ENCODE results near the gene FAM98B. TPM values are rescaled to one million over a fixed set of nuclear protein-coding genes. Genes with fewer than 3 reads are reported as not detected.

Gene FAM98B
- total and polyA plus RNA-seq, 2 of the 13 experiments (the other 11 are each of a cell fraction or from before 2014, with no cell fraction given) = 3.7 to 4.7 TPM

GRCh38 chr15:38453971-38454695 is at the start of gene FAM98B (continued):
- TF ChIP-seq ZNF136 (CRISPR knock-in tag; IDR thresholded peaks at IDR 0.05; ENCODE audit: low read depth) (peak; percentile 74; the same call in 1 of the 2 replicates), AKNA (CRISPR knock-in tag; IDR thresholded peaks at IDR 0.05; ENCODE audit: borderline replicate concordance) (no peak), NCOA2 (CRISPR knock-in tag; IDR thresholded peaks at IDR 0.05) (peak; percentile 40; the same call in 1 of the 2 replicates), ZNF3 (CRISPR knock-in tag; IDR thresholded peaks at IDR 0.05) (peak; percentile 60; the same call in 1 of the 2 replicates), MIXL1 (CRISPR knock-in tag; IDR thresholded peaks at IDR 0.05) (peak; percentile 76), PHF20 (CRISPR knock-in tag; IDR thresholded peaks at IDR 0.05) (peak; percentile 88), ZNF768 (CRISPR knock-in tag; IDR thresholded peaks at IDR 0.05) (peak; percentile 79; the same call in 1 of the 2 replicates), SNRNP70 (IDR thresholded peaks at IDR 0.05; ENCODE audit: low read depth, low read length) (no peak), ZBTB1 (CRISPR knock-in tag; IDR thresholded peaks at IDR 0.05; ENCODE audit: borderline replicate concordance) (no peak), ZNF232 (CRISPR knock-in tag; IDR thresholded peaks at IDR 0.05; ENCODE audit: borderline replicate concordance) (peak; percentile 88; the same call in 1 of the 2 replicates), ZNF674 (CRISPR knock-in tag; IDR thresholded peaks at IDR 0.05; ENCODE audit: low read depth) (0 out of 2 replicates have a peak, but pooled peaks have one; percentile 69), SP1 (IDR thresholded peaks at IDR 0.05) (no peak), SP1 (CRISPR knock-in tag; IDR thresholded peaks at IDR 0.05) (peak; percentile 73), NPAS2 (CRISPR knock-in tag; IDR thresholded peaks at IDR 0.05; ENCODE audit: borderline replicate concordance) (no peak), RXRB (CRISPR knock-in tag; IDR thresholded peaks at IDR 0.05; ENCODE audit: borderline replicate concordance) (peak; percentile 80), ZNF280B (CRISPR knock-in tag; IDR thresholded peaks at IDR 0.05; ENCODE audit: borderline replicate concordance) (peak; percentile 55), KDM1A (CRISPR knock-in tag; IDR thresholded peaks at IDR 0.05) (0 out of 2 replicates have a peak, but pooled peaks have one; percentile 54), NFE2L2 (IDR thresholded peaks at IDR 0.05; ENCODE audit: low read length) (no peak), ZZZ3 (CRISPR knock-in tag; IDR thresholded peaks at IDR 0.05; ENCODE audit: borderline replicate concordance) (peak; percentile 87; the same call in 1 of the 2 replicates), ZNF773 (CRISPR knock-in tag; IDR thresholded peaks at IDR 0.05; ENCODE audit: borderline replicate concordance) (0 out of 2 replicates have a peak, but pooled peaks have one; percentile 33), FOXC1 (CRISPR knock-in tag; IDR thresholded peaks at IDR 0.05; ENCODE audit: borderline replicate concordance) (peak; percentile 95; the same call in 1 of the 2 replicates), ZBTB25 (CRISPR knock-in tag; IDR thresholded peaks at IDR 0.05) (peak; percentile 82; the same call in 1 of the 2 replicates), ADNP (CRISPR knock-in tag; IDR thresholded peaks at IDR 0.05) (0 out of 2 replicates have a peak, but pooled peaks have one; percentile 21), ZNF615 (CRISPR knock-in tag; IDR thresholded peaks at IDR 0.05; ENCODE audit: borderline replicate concordance) (peak; percentile 92; the same call in 1 of the 2 replicates)
